GM21360 (cell line): ENCODE measurements around the gene SERPINB11.
"Not testable (repeated sequence)": the region's sequence is repeated elsewhere in the genome, so short reads cannot be mapped to it uniquely, and the experiment has no call there.

Experiments
- ATAC-seq: cut with Tn5 transposase; IDR thresholded peaks from one replicate; pipeline ENCODE4 v1.9.1; 2021; ENCODE audit warnings: mild to moderate bottlenecking, moderate library complexity; ENCODE audit not compliant: unreplicated experiment

Gene SERPINB11, protein sequence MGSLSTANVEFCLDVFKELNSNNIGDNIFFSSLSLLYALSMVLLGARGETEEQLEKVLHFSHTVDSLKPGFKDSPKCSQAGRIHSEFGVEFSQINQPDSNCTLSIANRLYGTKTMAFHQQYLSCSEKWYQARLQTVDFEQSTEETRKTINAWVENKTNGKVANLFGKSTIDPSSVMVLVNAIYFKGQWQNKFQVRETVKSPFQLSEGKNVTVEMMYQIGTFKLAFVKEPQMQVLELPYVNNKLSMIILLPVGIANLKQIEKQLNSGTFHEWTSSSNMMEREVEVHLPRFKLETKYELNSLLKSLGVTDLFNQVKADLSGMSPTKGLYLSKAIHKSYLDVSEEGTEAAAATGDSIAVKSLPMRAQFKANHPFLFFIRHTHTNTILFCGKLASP

GRCh38 chr18:63702660-63703059 is at the start of gene SERPINB11:
SERPINB11 (plus strand) TSS chr18:63702960; CDS start chr18:63710194, 7,234 bp downstream.
- no peak for ATAC-seq

- not testable (repeated sequence) for ATAC-seq
These were observed 43.8 kb upstream of the SERPINB11 start for GRCh38 chr18:63658920-63659319.

- not testable (repeated sequence) for ATAC-seq
These were observed 41.0 kb upstream of the SERPINB11 start, which contains the start of gene SERPINB3 for GRCh38 chr18:63661750-63662149. SERPINB3 (minus strand) TSS chr18:63661893; CDS start chr18:63661216, 677 bp downstream.

- ATAC-seq: no peak
These were observed 38.2 kb upstream of the SERPINB11 start for GRCh38 chr18:63664571-63664970.

GRCh38 chr18:63676526-63677323 is 26.0 kb upstream of the SERPINB11 start:
- ATAC-seq: peak; percentile 67

DNA sequence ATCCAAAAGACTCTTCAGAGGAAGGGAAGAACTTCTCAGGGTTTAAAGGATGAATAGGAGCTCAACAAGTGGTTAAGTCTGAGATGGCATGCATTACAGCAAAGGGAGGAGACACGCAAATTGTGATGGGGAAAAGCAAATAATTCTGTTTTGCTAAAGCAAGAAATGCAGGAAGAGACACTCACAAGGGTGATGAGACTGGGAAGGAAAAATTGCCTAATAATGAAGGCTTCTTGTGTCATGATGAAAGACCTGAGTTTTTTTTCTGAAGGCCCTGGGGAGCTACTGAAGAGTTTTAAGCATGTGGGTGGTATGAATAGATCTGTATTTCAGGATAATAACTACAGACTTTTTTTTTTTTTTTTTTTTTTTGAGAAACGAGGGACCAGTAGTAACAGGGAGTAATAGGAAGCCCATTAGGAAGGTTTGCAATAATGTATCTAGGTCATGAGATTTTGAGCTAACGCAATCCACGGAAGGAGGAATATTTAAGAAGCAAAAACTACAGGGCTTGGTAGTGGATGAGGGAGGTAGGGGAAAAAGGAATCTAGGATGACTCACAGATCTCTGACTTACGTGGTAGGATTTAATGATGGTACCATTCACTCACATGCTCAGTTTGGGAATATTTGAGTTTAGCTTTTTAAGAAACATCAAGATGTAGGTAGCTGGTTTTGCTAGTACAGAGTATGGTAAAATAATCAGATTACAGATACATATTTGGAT is 25.1 kb upstream of the SERPINB11 start:
- no peak for ATAC-seq

DNA sequence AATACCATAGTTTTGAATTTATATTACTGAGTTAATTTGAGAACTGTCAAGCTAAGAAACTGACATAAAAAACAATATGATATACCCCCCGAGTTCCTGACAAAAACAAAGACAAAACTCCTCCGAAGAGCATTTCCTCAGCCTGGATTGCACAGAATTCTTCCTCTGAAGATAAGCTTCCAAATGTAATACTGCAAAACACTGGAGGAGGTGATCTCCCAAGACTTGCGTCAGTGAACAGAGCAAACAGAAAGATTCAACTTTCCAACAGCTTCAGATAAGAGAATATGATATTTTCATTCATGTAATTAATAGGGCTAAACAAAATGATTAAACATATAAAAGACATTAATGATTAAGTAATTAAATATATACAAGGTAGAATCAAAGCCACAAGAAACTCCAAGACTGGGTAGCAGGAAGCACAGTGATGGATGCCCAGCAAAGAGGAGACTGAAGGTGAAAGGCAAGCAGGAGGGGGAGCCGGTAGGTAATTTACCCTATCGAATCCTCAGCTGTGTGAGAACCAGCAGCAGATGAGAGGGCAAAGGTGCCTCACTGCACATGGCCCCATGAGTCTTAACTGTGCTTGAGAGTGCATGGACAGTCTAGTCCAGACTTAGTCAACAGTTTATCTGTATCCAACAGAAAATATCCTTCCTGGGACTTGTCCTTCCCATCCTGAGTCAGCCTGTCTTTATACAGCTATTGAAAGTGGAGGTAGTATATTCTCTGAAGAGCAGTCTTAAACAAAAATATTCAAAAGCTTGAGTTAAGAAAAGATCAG is 22.7 kb upstream of the SERPINB11 start:
- no peak for ATAC-seq

- no peak for ATAC-seq
These were observed 21.1 kb upstream of the SERPINB11 start for GRCh38 chr18:63681449-63682340.

DNA sequence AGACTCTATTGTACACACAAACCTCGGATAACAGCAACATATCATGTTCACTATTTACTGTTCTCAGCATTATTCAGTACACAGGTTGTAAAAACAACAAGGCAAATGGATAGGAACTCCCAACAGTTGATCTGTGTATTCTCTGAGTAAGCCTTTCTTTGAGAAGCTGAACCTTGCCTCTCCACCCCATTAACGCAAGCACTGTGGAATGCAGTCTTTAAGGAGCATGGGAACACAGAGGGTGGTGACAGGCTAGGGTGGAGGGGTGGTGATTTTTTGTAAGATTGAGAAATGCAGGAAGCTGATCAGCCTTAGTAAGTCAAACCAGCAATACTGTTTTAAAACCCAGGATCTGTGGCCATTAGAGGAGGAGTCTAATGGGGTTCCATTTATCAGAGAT is 19.6 kb upstream of the SERPINB11 start:
- ATAC-seq: no peak

DNA sequence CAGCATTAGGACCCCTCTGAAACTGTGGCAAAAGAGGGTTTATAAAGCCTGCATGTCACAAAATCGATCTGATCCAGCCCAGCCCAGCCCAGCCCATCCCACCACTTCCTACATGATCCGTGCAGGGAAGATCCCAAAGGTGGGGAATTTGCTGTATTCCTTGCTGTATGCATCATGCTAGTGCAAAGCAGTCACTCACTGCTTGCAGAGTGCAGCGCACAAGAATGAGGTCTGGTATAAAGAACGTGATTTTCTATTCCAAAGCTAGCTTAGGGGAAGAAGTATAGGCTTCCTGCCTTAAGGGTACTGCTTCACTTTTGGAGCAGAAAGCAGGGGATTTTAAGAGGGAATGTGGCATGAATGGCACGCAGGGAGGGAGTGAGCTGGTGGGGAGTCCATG is 18.9 kb upstream of the SERPINB11 start:
- ATAC-seq: no peak

DNA sequence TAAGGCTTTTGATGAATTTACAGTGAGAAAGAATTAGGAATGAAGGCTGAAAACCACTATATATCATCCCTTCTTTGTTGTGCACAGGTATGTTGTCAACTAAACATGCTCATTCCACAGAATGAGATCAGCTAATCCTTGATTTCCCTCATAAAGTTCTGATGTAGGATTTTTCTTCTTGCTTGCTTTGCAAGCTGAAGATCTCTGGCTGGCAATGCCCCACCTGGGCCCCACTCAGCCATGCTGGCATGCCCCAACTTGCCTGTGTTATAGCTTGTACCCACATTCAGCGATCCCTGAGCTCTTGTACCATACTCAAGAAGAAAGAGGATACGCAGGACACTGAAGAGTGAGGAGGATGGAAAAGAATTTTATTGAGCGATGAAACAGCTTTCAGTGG is 18.0 kb upstream of the SERPINB11 start:
- ATAC-seq: no peak

DNA sequence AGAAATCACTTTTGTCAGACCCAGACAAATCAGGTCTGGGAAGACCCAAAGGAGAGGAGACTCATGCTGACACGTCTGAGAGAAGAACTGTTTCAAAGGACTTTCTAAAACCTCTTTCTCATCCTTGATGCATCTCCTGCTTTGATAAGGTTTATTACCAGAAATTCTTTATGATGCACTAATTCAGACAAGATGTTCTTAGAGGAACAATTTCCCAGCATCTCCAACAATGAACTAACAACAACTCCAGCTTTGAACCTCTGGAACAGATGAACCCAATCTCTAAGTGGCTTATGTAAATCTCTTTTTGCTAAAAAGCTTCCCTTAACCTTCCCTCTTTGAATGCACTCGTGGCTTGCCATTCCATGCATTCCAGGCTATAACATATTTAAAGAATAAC is 15.9 kb upstream of the SERPINB11 start:
- ATAC-seq: no peak

DNA sequence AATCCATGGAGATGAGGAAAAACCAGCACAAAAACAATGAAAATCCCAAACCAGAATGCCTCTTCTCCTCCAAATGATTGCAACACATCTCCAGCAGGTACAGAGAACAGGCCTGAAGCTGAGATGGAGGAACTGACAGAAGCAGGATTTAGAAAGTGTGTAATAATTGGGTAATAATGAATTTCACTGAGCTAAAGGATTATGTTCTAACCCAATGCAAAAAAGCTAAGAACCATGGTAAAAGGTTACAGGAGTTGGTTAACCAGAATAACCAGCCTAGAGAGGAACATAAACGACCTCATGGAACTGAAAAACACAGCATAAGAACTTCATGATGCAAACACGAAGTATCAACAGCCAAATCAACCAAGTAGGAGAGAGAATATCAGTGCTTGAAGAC is 13.7 kb upstream of the SERPINB11 start:
- ATAC-seq: no peak

DNA sequence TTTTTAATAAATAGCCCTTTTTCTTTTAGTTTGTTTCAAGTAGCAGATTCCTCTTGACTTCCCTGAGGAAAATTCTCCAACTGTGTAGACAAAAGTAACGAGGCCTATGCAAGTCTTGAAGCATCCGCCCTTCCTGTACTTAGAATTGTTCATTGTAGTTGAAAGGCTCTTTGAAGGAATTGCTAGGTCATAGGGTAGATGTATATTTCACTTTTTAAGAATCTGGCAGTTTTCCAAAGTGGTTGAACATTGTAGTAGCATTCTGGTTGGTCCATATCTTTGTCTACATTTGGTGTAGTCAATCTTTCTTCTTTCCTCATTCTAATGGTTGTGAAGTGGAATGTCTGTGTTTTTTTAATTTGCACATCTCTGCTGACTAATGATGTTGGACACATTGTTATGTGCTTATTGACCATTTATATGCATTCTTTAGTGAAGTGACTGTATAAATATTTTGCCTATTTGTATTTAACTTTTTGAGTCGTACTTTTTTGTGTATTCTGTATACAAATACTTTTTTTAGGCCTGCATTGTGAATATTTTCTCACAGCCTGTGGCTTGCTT is 5.6 kb upstream of the SERPINB11 start:
- ATAC-seq: no peak

- ATAC-seq: no peak
These were observed 2.3 kb upstream of the SERPINB11 start for GRCh38 chr18:63700501-63700900.

DNA sequence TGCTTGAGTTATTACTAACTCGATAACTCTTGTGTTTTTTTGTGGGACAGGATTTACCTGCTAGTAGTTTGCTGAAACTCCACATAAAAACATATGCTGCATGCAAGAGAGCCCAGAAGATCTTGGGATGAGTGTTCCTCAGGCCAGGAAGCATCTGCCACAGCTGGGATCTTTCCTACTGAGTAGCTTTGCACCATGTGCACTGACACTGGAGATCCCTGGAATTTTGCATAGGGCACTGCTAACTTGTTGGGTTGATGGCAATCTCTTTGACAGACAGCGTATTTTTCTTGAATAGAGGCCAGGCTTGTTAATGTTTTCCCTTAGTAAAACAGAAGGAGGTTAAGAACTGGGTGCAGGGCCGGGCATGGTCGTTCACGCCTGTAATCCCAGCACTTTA is 808 bp upstream of the SERPINB11 start:
- no peak for ATAC-seq

DNA sequence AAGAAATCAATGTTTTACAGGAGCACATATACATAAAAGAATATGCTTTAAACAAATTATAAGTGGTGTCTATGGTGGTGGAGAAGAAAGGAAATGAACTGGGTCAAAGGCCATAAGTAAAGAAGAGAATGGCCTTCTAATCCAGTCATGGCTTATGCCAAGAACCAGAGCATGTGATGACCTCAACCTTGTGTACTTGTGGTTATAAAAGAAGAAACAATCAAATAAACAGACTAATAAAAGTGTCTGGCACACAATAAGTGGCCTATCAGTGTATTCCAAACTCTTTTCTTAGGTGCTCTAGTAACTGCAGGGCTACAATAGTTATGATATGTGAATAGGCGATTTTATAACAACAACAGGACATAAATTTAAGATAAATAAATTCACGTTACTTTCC is 2.6 kb downstream of the SERPINB11 start:
- ATAC-seq: no peak

DNA sequence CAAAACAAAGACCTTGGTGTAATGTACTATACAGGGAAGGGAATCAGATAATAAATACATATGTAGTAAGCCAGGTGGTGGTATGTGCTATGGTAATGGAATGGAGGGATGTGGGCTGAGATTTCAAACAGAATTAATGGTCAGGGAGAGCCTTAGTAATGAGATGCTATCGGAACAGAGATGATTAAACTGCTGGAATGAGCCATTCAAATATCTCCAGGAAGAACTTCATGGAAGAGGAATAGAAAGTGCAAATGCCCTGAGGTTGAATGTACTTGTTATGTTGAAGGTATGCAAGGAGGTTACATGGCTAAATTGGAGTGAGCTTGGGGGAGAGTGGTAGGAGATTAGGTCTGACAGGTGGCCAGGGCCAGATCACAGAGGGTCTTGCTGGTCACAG is 5.1 kb downstream of the SERPINB11 start:
- ATAC-seq: no peak

GRCh38 chr18:63708650-63709049 is 5.9 kb downstream of the SERPINB11 start:
- ATAC-seq: no peak
